ENCODE data around the gene YBX1. TPM values are rescaled to one million over a fixed set of nuclear protein-coding genes. Genes with fewer than 3 reads are reported as not detected.

YBX1 gene
- total RNA-seq, 1 experiment from 2014 or later: 1,098 TPM

DNA sequence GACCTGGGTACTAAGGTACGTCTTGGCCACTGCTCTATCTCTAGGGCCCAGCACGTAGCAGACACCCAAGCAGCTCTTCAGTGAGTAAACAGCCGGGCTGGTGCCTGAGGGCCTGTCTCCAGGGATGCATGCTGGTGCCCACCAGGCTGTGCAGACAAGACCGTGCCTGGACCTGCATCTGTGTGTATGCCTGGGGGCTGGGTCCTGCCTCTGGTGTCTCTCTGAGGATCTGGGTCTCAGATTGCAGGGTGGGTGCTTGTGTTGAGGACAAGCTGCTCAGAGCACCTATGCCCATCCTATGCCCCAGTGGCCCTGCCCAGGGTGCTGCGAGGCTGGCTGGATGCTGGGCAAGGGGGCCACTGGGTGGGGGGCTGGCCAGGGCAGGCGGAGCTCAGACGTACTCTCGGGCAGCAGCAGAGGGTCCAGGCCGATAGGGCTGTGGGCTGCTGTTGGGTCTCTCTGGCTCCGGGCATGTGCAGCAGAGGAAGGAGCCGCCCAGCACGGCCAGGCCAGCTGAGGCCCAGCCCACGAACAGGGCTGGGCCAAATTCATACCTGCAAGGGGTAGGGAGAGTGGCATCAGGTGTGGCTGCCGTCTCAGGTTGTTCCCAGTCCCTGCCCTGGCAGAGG lies 53.4 kb downstream of the YBX1 start:
- H3K36me3 Mint-ChIP-seq: no peaks in the 10 kb centered on the region
- no peak for TF ChIP-seq ZNF263 (CRISPR knock-in tag; IDR thresholded peaks at IDR 0.05; ENCODE audit: low read depth)
- TF ChIP-seq ZNF532 (CRISPR knock-in tag; IDR thresholded peaks at IDR 0.05; ENCODE audit: borderline replicate concordance): no peak
- TF ChIP-seq SOX15 (CRISPR knock-in tag; IDR thresholded peaks at IDR 0.05): no peak
- TF ChIP-seq TP53 (CRISPR knock-in tag; IDR thresholded peaks at IDR 0.05): no peak
- TF ChIP-seq ZNF232 (CRISPR knock-in tag; IDR thresholded peaks at IDR 0.05): no peak
- no peak for TF ChIP-seq ZNF138 (CRISPR knock-in tag; conservative IDR thresholded peaks at IDR 0.05)
- TF ChIP-seq, protein P1, sequence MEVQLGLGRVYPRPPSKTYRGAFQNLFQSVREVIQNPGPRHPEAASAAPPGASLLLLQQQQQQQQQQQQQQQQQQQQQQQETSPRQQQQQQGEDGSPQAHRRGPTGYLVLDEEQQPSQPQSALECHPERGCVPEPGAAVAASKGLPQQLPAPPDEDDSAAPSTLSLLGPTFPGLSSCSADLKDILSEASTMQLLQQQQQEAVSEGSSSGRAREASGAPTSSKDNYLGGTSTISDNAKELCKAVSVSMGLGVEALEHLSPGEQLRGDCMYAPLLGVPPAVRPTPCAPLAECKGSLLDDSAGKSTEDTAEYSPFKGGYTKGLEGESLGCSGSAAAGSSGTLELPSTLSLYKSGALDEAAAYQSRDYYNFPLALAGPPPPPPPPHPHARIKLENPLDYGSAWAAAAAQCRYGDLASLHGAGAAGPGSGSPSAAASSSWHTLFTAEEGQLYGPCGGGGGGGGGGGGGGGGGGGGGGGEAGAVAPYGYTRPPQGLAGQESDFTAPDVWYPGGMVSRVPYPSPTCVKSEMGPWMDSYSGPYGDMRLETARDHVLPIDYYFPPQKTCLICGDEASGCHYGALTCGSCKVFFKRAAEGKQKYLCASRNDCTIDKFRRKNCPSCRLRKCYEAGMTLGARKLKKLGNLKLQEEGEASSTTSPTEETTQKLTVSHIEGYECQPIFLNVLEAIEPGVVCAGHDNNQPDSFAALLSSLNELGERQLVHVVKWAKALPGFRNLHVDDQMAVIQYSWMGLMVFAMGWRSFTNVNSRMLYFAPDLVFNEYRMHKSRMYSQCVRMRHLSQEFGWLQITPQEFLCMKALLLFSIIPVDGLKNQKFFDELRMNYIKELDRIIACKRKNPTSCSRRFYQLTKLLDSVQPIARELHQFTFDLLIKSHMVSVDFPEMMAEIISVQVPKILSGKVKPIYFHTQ (CRISPR knock-in tag; IDR thresholded peaks at IDR 0.05): no peak
- no peak for TF ChIP-seq FOXP1 (CRISPR knock-in tag; IDR thresholded peaks at IDR 0.05; ENCODE audit: borderline replicate concordance)
- no peak for TF ChIP-seq NR2C2 (CRISPR knock-in tag; IDR thresholded peaks at IDR 0.05)
- no peak for TF ChIP-seq AFF4 (CRISPR knock-in tag; IDR thresholded peaks at IDR 0.05; ENCODE audit: borderline replicate concordance)
- ChIA-PET POLR2A (interaction anchor here (0.6 kb wide), 1 partner anchor 36 kb away, joined by 5 read pairs; no protein-coding TSS in a partner anchor), CTCF (interaction anchor here (0.6 to 2.7 kb wide), 14 partner anchors 11 to 177 kb away, joined by 3 to 14 read pairs (median 3); partner anchors contain the start of genes C1orf50, PPIH and ZNF691)
- ATAC-seq (no peak), DNase-seq (ENCODE audit: low spot score) (no peak)
- peaks cover 32% of the 10 kb centered on the region for H3K4me1 Mint-ChIP-seq
- H3K27ac Mint-ChIP-seq: no peak overlapping the region
- H3K4me3 Mint-ChIP-seq: no peak overlapping the region
- no peaks in the 10 kb centered on the region for H3K27me3 Mint-ChIP-seq (ENCODE audit: low read depth)
- no peaks in the 10 kb centered on the region for H3K9me3 Mint-ChIP-seq

GRCh38 chr1:42736152-42736551 lies 53.9 kb downstream of the YBX1 start:
- H3K27me3 Mint-ChIP-seq (ENCODE audit: low read depth): no peaks in the 10 kb centered on the region
- TF ChIP-seq PREB (CRISPR knock-in tag; IDR thresholded peaks at IDR 0.05; ENCODE audit: borderline replicate concordance) (no peak), E2F5 (CRISPR knock-in tag; IDR thresholded peaks at IDR 0.05) (no peak), ESRRA (CRISPR knock-in tag; IDR thresholded peaks at IDR 0.05; ENCODE audit: borderline replicate concordance) (no peak), OVOL2 (CRISPR knock-in tag; IDR thresholded peaks at IDR 0.05; ENCODE audit: borderline replicate concordance) (no peak), SP1 (CRISPR knock-in tag; conservative IDR thresholded peaks at IDR 0.05) (no peak), TEAD4 (CRISPR knock-in tag; IDR thresholded peaks at IDR 0.05) (no peak)
- TF ChIP-seq, protein P2, sequence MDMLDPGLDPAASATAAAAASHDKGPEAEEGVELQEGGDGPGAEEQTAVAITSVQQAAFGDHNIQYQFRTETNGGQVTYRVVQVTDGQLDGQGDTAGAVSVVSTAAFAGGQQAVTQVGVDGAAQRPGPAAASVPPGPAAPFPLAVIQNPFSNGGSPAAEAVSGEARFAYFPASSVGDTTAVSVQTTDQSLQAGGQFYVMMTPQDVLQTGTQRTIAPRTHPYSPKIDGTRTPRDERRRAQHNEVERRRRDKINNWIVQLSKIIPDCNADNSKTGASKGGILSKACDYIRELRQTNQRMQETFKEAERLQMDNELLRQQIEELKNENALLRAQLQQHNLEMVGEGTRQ (CRISPR knock-in tag; IDR thresholded peaks at IDR 0.05): no peak
- TF ChIP-seq, protein P3, sequence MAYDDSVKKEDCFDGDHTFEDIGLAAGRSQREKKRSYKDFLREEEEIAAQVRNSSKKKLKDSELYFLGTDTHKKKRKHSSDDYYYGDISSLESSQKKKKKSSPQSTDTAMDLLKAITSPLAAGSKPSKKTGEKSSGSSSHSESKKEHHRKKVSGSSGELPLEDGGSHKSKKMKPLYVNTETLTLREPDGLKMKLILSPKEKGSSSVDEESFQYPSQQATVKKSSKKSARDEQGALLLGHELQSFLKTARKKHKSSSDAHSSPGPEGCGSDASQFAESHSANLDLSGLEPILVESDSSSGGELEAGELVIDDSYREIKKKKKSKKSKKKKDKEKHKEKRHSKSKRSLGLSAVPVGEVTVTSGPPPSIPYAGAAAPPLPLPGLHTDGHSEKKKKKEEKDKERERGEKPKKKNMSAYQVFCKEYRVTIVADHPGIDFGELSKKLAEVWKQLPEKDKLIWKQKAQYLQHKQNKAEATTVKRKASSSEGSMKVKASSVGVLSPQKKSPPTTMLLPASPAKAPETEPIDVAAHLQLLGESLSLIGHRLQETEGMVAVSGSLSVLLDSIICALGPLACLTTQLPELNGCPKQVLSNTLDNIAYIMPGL (CRISPR knock-in tag; IDR thresholded peaks at IDR 0.05): no peak

More at GRCh38 chr1:42736152-42736551, 53.9 kb downstream of the YBX1 start:
- Mint-ChIP-seq H3K4me3 (no peak overlapping the region), H3K9me3 (no peaks in the 10 kb centered on the region), H3K4me1 (peaks cover 32% of the 10 kb centered on the region), H3K36me3 (no peaks in the 10 kb centered on the region), H3K27ac (0 out of 2 replicates have a peak overlapping the region, but pooled peaks have one; percentile 15)
- peak; percentile 16 for ATAC-seq
- ChIA-PET CTCF (interaction anchor here (0.6 to 2.7 kb wide), 13 partner anchors 11 to 178 kb away, joined by 3 to 14 read pairs (median 3); partner anchors contain the start of genes C1orf50, PPIH and ZNF691), POLR2A (no interaction called here)
- peak; percentile 55 for DNase-seq (ENCODE audit: low spot score)
